C4-2B (cell line): Measurements from ENCODE around the gene CLCNKB.

Experiments
- ZFX ChIP-seq: fragments of 450-650 bp; IDR thresholded peaks from 2 replicates; pipeline ENCODE4 v1.6.1; 2017
- TF ChIP-seq, protein P1 (sequence below): fragments of 450-650 bp; conservative IDR thresholded peaks from 2 replicates; pipeline ENCODE4 v1.5.1; 2017; ENCODE audit warnings: mild to moderate bottlenecking

- TF ChIP-seq, protein P1, sequence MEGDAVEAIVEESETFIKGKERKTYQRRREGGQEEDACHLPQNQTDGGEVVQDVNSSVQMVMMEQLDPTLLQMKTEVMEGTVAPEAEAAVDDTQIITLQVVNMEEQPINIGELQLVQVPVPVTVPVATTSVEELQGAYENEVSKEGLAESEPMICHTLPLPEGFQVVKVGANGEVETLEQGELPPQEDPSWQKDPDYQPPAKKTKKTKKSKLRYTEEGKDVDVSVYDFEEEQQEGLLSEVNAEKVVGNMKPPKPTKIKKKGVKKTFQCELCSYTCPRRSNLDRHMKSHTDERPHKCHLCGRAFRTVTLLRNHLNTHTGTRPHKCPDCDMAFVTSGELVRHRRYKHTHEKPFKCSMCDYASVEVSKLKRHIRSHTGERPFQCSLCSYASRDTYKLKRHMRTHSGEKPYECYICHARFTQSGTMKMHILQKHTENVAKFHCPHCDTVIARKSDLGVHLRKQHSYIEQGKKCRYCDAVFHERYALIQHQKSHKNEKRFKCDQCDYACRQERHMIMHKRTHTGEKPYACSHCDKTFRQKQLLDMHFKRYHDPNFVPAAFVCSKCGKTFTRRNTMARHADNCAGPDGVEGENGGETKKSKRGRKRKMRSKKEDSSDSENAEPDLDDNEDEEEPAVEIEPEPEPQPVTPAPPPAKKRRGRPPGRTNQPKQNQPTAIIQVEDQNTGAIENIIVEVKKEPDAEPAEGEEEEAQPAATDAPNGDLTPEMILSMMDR, result no peak
- no peak for TF ChIP-seq ZFX
Observed at GRCh38 chr1:15994081-15994480, 49.5 kb upstream of the CLCNKB start.
